HG03039 (cell line): Measurements from ENCODE around the gene JMJD4.

Experiments
- ATAC-seq: cut with Tn5 transposase; IDR thresholded peaks from one replicate; pipeline ENCODE4 v1.9.1; 2021; ENCODE audit warnings: mild to moderate bottlenecking, moderate library complexity; ENCODE audit not compliant: unreplicated experiment

JMJD4 gene

GRCh38 chr1:227769047-227769935 lies 34.2 kb upstream of the JMJD4 start:
- ATAC-seq, result no peak

GRCh38 chr1:227768640-227769039 lies 33.5 kb upstream of the JMJD4 start:
- ATAC-seq, result no peak

GRCh38 chr1:227768125-227768439 lies 33.0 kb upstream of the JMJD4 start:
- ATAC-seq, result no peak

GRCh38 chr1:227767401-227768124 lies 32.5 kb upstream of the JMJD4 start:
- ATAC-seq, result no peak

- ATAC-seq, result no peak
These were observed 31.7 kb upstream of the JMJD4 start for GRCh38 chr1:227766653-227767277.

- ATAC-seq, result no peak
These were observed 31.0 kb upstream of the JMJD4 start for GRCh38 chr1:227766015-227766634.

- ATAC-seq, result no peak
These were observed 30.3 kb upstream of the JMJD4 start for GRCh38 chr1:227765261-227766014.

GRCh38 chr1:227764019-227764391 lies 28.9 kb upstream of the JMJD4 start:
- no peak for ATAC-seq

- ATAC-seq, result no peak
These were observed 28.3 kb upstream of the JMJD4 start for GRCh38 chr1:227763246-227764018.

- ATAC-seq, result peak; percentile 66
These were observed 27.3 kb upstream of the JMJD4 start for GRCh38 chr1:227762231-227762911.

GRCh38 chr1:227761621-227762230 lies 26.6 kb upstream of the JMJD4 start:
- no peak for ATAC-seq

GRCh38 chr1:227760377-227760776 lies 25.3 kb upstream of the JMJD4 start:
- ATAC-seq, result no peak

GRCh38 chr1:227759341-227760300 lies 24.5 kb upstream of the JMJD4 start:
- ATAC-seq, result no peak

GRCh38 chr1:227758366-227758765 lies 23.3 kb upstream of the JMJD4 start:
- peak; percentile 47 for ATAC-seq

GRCh38 chr1:227757781-227758180 lies 22.7 kb upstream of the JMJD4 start:
- no peak for ATAC-seq

- ATAC-seq, result no peak
These were observed 21.3 kb upstream of the JMJD4 start for GRCh38 chr1:227756172-227756959.

GRCh38 chr1:227754958-227755357 lies 19.9 kb upstream of the JMJD4 start:
- no peak for ATAC-seq
